Measurements from ENCODE around the gene GLIPR1L2. TPM values are rescaled to one million over a fixed set of nuclear protein-coding genes. Genes with fewer than 3 reads are reported as not detected.
A peak's percentile ranks its signal among the peaks of the same experiment; 100 is the strongest.

The GLIPR1L2 gene
- total RNA-seq, 2 experiments from 2014 or later: 0.30 to 0.75 TPM

DNA sequence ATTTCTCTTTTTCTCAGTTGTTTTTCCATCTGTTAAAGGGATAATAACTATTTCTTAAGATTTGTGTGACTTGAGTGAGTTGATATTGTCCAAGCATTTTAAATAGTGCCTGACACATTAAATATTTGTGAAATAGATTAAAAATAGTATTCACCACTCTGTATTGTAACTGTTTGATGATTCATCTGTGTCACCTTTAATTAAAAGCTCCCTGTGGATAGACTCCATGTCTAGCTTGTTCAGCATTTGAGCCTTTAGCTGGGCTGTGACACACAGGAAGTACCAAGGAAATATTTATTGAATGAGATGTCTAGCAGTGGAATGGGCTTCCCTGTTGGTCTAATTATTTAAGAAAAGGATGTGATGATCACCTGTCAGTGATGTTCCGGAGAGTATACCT, 1.8 kb upstream of the GLIPR1L2 start:
- Mint-ChIP-seq H3K4me1 (peaks cover 36% of the 10 kb centered on the region), H3K9me3 (no peaks in the 10 kb centered on the region), H3K27me3 (no peaks in the 10 kb centered on the region), H3K4me3 (no peak overlapping the region), H3K27ac (no peak overlapping the region), H3K36me3 (ENCODE audit: low read depth) (no peaks in the 10 kb centered on the region)
- ChIA-PET POLR2A (interaction anchor here (0.7 kb wide), 1 partner anchor 1713 kb away, joined by 5 read pairs; no protein-coding TSS in a partner anchor), CTCF (interaction anchor here (1.2 to 1.8 kb wide), 2 partner anchors 13 to 24 kb away, joined by 3 to 4 read pairs; no protein-coding TSS in a partner anchor)
- DNase-seq: no peak

DNA sequence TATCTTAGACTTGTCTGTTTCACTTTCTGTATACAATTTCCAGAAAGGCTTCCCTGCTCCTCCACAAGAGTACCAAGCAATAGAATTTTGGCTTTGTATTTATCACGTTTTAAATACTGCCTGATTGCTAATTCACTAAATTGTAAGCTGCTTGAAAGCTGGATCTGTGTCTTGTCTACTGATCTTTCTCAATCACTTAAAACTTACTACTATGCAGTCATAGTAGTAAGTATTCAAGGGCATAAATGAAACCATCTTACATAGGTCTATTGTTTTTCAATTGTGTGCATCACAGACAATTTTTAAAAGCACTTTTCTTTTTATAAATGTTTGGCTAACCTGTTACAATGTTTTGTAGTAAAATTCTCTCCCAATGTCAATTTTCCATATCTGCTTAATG, 1.2 kb upstream of the GLIPR1L2 start:
- Mint-ChIP-seq H3K9me3 (no peaks in the 10 kb centered on the region), H3K27me3 (no peaks in the 10 kb centered on the region), H3K4me1 (peaks cover 36% of the 10 kb centered on the region), H3K36me3 (ENCODE audit: low read depth) (no peaks in the 10 kb centered on the region), H3K4me3 (peak overlapping the region; percentile 86), H3K27ac (peak overlapping the region; percentile 94)
- ChIA-PET CTCF (interaction anchor here (1.2 to 1.8 kb wide), 2 partner anchors 14 to 24 kb away, joined by 3 to 4 read pairs; no protein-coding TSS in a partner anchor), POLR2A (no interaction called here)
- DNase-seq: no peak

DNA sequence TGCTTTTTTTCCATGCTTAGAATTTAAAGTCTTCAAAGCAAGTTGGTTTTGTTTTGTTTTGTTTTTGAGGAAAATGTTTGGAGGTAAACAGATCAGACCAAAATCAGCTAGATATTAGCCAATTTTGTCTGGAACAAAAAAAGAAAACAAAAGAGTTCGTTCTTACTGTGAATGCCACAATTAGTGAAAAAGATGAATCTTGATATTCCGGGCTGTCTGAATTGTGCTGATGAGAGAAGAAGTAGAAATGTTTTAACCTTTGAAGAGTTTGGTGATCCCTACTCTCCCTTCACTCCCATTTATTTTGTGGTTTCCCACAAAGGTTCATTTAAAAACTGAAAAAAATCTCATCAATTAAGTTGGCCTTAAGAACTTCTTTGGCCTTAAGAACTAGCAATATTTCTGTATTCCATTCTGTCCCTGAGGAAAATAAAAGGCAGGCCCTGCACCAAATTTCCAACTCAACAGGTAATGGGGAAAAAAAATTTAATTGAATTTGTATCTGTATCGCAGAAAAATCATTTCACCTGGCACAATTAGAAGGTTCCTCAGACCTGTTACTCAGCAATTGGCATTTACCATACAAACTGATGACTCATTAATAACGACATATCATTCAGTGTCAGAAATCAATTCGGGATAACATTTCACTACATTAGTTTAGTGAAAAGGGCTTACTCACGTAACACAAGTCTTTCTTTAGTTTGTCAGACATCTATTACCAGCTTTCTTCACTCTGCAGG, 562 bp upstream of the GLIPR1L2 start:
- ChIA-PET POLR2A (interaction anchor here (1.5 kb wide), 1 partner anchor 90 kb away, joined by 9 read pairs; the partner anchor contains the start of gene GLIPR1), CTCF (interaction anchor here (1.2 to 2.1 kb wide), 7 partner anchors 23 to 94 kb away, joined by 3 to 18 read pairs (median 4); partner anchors contain the start of gene GLIPR1L1)
- Mint-ChIP-seq H3K4me1 (peaks cover 37% of the 10 kb centered on the region), H3K27ac (peak overlapping the region; percentile 94), H3K4me3 (peak overlapping the region; percentile 86), H3K27me3 (no peaks in the 10 kb centered on the region), H3K36me3 (ENCODE audit: low read depth) (no peaks in the 10 kb centered on the region), H3K9me3 (no peaks in the 10 kb centered on the region)
- no peak for DNase-seq

DNA sequence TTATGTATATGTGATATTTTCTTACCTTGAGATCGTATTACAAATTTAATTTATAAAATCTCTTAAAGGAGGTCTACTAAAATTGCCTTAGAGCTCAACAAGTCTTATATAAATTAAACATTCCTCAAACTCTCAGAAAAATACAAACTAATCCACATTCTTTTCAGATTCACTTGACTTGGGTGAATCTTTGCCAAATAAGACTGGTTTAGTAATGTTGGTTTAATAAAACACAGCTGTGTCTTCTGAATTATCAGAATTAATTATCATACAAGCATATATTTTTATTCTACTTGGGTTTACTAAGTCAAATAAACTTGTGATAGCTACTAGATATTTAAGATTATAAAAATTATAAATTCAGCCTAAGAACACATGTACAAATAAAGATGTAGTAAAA, 13.3 kb downstream of the GLIPR1L2 start:
- H3K9me3 Mint-ChIP-seq: no peaks in the 10 kb centered on the region
- no peaks in the 10 kb centered on the region for H3K27me3 Mint-ChIP-seq
- ChIA-PET CTCF (no interaction called here), POLR2A (no interaction called here)
- H3K4me1 Mint-ChIP-seq: no peaks in the 10 kb centered on the region
- H3K36me3 Mint-ChIP-seq (ENCODE audit: low read depth): no peaks in the 10 kb centered on the region
- no peak for DNase-seq
- no peak overlapping the region for H3K27ac Mint-ChIP-seq
- H3K4me3 Mint-ChIP-seq: no peak overlapping the region

DNA sequence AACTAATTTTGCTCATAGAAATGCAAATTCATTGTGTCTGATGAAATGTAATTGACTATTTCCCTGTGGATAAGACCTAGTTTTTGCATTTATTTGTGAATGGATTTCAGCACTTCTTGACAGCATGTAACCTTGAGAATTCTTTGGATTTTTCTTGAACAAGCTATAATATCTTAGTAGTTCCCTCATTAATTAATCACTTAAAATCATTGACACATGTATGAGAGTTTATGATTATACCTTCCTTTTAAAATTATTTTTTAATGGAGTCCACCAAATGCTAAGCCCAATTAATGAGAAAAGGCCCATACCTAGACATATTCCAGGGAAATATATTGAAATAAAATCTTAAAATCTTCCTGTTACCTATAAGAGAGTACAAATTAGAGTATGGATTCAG, 16.8 kb downstream of the GLIPR1L2 start:
- Mint-ChIP-seq H3K27me3 (no peaks in the 10 kb centered on the region), H3K4me3 (no peak overlapping the region), H3K4me1 (no peaks in the 10 kb centered on the region), H3K9me3 (no peaks in the 10 kb centered on the region), H3K36me3 (ENCODE audit: low read depth) (no peaks in the 10 kb centered on the region), H3K27ac (no peak overlapping the region)
- CTCF ChIA-PET: interaction anchor here (1.1 kb wide), 1 partner anchor 12 kb away, joined by 4 read pairs; no protein-coding TSS in a partner anchor
- no peak for DNase-seq
- POLR2A ChIA-PET: no interaction called here

DNA sequence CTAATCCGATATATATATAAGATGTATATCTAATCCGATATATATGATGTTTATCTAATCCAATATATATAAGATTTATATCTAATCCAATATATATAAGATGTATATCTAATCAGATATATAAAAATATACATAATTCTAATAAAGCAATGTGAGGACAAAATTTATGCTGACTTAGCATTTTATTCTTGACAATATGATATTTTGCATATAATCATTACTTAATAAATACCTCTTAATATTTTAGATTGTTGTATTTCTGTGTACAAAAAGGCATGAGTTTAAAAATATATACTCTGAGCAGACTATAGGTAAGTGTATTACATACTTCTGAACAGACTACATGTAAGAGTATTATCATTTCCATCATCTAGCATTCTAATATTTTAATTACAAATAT, 18.9 kb downstream of the GLIPR1L2 start:
- POLR2A ChIA-PET: no interaction called here
- no peaks in the 10 kb centered on the region for H3K9me3 Mint-ChIP-seq
- H3K27me3 Mint-ChIP-seq: no peaks in the 10 kb centered on the region
- no peaks in the 10 kb centered on the region for H3K36me3 Mint-ChIP-seq (ENCODE audit: low read depth)
- CTCF ChIA-PET: no interaction called here
- no peak overlapping the region for H3K27ac Mint-ChIP-seq
- no peak overlapping the region for H3K4me3 Mint-ChIP-seq
- H3K4me1 Mint-ChIP-seq: no peaks in the 10 kb centered on the region
- DNase-seq: no peak

DNA sequence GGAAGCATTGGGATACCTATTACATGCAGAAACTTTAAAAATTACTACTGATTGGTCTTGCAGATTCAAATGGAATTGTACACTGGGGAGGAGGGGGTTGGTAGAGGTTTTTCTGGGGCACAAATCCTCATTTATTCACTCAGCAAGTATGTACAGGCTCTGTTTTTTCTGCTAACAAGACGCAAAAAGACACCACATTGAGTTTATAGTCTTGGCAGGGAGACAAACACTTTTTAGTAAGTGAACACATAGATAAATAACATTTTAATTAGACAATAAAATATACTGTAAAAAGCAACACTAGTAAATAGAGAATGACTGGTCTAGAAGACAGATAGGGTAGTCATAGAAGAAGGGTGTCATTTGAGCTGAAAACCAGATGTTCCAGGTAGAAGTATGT, 23.8 kb downstream of the GLIPR1L2 start:
- no peak overlapping the region for H3K4me3 Mint-ChIP-seq
- no peaks in the 10 kb centered on the region for H3K4me1 Mint-ChIP-seq
- no peaks in the 10 kb centered on the region for H3K27me3 Mint-ChIP-seq
- no peak for DNase-seq
- no peaks in the 10 kb centered on the region for H3K9me3 Mint-ChIP-seq
- CTCF ChIA-PET: interaction anchor here (1.6 kb wide), 1 partner anchor 23 kb away, joined by 7 read pairs; the partner anchor contains the start of gene GLIPR1L2
- no peaks in the 10 kb centered on the region for H3K36me3 Mint-ChIP-seq (ENCODE audit: low read depth)
- POLR2A ChIA-PET: no interaction called here
- H3K27ac Mint-ChIP-seq: no peak overlapping the region

DNA sequence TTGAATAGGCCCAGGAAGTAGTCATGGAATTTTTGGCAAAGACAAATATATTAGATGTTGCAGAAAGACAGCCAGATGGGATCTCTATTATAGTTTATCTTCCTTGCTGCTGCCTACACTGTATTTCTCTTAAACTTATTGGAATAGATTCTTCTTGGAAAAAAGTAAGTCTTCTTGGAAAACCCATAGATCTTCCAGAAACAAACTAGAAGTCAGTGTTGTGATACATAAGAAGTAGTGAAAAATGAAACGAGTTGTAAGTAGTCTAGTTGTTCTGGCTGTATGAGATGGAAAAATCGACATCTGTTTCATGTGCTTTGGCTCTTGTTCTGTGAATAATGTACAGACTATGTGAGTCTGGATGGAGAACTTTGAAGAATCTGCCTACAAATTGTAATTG, 29.0 kb downstream of the GLIPR1L2 start:
- Mint-ChIP-seq H3K9me3 (peaks cover 2% of the 10 kb centered on the region), H3K27ac (no peak overlapping the region), H3K4me1 (no peaks in the 10 kb centered on the region), H3K4me3 (no peak overlapping the region), H3K36me3 (ENCODE audit: low read depth) (no peaks in the 10 kb centered on the region), H3K27me3 (no peaks in the 10 kb centered on the region)
- ChIA-PET CTCF (no interaction called here), POLR2A (no interaction called here)
- DNase-seq: no peak

DNA sequence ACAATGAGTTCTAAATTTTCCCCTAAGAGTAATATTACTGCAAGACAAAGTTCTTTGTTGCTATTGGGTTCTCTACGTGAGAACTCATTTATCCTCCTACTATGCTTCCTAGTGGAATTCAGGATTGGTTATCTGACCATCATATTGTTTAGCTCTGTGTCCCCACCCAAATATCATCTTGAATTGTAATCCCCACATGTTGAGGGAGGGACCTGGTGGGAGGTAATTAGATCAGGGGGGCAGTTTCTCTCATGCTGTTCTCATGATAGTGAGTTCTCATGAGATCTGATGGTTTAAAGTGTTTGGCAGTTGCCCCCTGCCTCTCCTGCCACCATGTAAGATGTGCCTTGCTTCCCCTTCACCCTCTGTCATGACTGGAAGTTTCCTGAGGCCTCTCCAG, 36.6 kb downstream of the GLIPR1L2 start:
- Mint-ChIP-seq H3K36me3 (ENCODE audit: low read depth) (peaks cover 9% of the 10 kb centered on the region), H3K4me1 (no peaks in the 10 kb centered on the region), H3K27me3 (no peaks in the 10 kb centered on the region), H3K4me3 (no peak overlapping the region), H3K9me3 (peaks cover 26% of the 10 kb centered on the region), H3K27ac (no peak overlapping the region)
- ChIA-PET POLR2A (no interaction called here), CTCF (interaction anchor here (2.6 kb wide), 1 partner anchor 10 kb away, joined by 11 read pairs; no protein-coding TSS in a partner anchor)
- no peak for DNase-seq

DNA sequence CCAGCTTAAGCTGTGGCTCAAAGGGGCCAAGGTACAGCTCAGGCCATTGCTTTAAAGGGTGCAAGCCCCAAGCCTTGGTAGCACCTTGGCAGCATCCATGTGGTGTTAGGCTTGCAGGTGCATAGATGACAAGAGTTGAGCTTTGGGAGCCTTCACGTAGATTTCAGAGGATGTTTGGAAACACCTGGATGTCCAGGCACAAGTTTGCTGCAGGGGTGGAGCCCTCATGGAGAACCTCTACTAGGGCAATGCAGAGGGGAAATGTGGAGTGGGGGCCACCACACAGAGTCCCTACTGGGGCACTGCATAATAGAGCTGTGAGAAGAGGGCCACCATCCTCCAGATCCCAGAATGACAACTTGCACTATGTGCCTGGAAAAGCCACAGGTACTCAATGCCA, 37.9 kb downstream of the GLIPR1L2 start:
- no peaks in the 10 kb centered on the region for H3K27me3 Mint-ChIP-seq
- peaks cover 9% of the 10 kb centered on the region for H3K36me3 Mint-ChIP-seq (ENCODE audit: low read depth)
- no peak overlapping the region for H3K27ac Mint-ChIP-seq
- H3K4me3 Mint-ChIP-seq: no peak overlapping the region
- H3K4me1 Mint-ChIP-seq: no peaks in the 10 kb centered on the region
- ChIA-PET POLR2A (interaction anchor here (0.8 kb wide), 1 partner anchor 13 kb away, joined by 3 read pairs; no protein-coding TSS in a partner anchor), CTCF (interaction anchor here (2.6 kb wide), 1 partner anchor 8 kb away, joined by 11 read pairs; no protein-coding TSS in a partner anchor)
- H3K9me3 Mint-ChIP-seq: peaks cover 26% of the 10 kb centered on the region
- DNase-seq: no peak

DNA sequence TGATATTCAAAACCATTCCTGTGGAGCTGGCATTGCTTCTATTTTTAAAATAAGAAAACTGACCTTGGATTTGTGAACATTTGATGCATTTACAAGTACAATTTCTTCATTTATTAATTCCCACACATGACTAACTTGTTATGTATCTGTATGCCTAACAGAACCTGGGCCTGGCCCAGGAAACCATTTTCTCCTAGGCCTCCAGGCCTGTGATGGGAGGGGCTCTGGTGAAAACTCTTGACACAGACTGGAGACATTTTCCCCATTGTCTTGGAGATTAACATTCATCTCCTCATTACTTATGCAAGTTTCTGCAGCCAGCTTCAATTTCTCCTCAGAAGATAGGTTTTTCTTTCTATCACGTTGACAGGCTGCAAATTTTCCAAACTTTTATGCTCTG, 42.0 kb downstream of the GLIPR1L2 start:
- peaks cover 6% of the 10 kb centered on the region for H3K4me1 Mint-ChIP-seq
- peaks cover 2% of the 10 kb centered on the region for H3K27me3 Mint-ChIP-seq
- no peak overlapping the region for H3K27ac Mint-ChIP-seq
- H3K4me3 Mint-ChIP-seq: no peak overlapping the region
- H3K9me3 Mint-ChIP-seq: peaks cover 23% of the 10 kb centered on the region
- H3K36me3 Mint-ChIP-seq (ENCODE audit: low read depth): peaks cover 5% of the 10 kb centered on the region
- POLR2A ChIA-PET: no interaction called here
- no peak for DNase-seq
- CTCF ChIA-PET: interaction anchor here (1.2 kb wide), 1 partner anchor 42 kb away, joined by 3 read pairs; the partner anchor contains the start of gene GLIPR1L2

DNA sequence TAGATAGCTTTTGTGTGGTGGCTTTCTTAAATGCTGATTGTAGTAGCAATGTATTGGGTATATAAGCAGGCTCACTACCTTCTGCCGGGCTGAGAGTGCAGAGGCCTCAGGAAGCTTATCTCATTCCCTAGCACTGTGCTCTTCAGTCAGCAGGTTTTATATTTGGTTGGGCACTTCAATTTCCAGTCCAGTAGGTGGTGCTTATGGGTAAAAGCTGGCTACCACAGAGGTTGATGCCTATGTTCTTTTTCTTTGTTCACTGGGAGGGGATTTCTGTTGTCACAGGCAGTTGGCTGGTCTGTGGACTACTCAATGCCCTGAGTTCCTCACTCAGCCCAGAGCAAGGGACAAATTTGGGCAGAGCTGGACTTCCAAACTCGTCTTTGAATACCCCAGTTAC, 46.7 kb downstream of the GLIPR1L2 start:
- POLR2A ChIA-PET: no interaction called here

DNA sequence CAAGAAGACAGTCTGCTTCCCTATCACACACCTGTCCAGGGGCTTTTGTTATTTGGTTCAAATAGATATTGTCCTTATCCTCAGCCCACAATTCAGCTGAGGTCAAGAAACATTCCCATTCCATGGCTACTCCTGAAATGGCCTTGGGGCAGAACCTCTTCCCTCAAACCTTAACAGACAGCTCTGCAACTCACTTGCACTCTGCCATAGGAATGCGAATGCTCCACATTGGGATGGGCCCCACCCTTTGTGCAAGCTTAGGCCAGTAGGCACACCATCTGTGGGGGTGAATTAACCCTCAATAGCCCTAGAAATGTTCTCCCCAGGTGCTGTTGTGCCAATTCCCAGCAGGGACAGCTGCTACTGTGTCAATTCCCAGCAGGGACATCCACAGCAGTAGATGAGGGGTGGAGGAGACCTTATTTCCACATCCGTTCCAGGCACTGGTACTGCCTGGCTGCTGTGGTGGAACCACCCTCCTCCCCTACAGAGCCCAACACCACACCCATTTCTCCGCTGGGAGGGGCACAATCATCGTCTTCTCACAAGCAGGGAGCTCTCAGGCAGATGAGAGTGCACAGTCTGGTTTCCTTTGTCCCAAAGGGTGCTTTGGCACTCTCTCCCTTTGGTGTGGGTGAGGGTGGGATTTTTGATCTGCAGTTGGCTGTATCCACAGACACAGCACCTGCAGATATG, 47.3 kb downstream of the GLIPR1L2 start:
- ChIA-PET CTCF (interaction anchor here (1.9 kb wide), 1 partner anchor 10 kb away, joined by 11 read pairs; no protein-coding TSS in a partner anchor), POLR2A (no interaction called here)
- peak; percentile 56 for DNase-seq
- H3K4me1 Mint-ChIP-seq: peaks cover 21% of the 10 kb centered on the region
- H3K27me3 Mint-ChIP-seq: peaks cover 2% of the 10 kb centered on the region
- H3K36me3 Mint-ChIP-seq (ENCODE audit: low read depth): no peaks in the 10 kb centered on the region
- H3K9me3 Mint-ChIP-seq: peaks cover 13% of the 10 kb centered on the region
- H3K4me3 Mint-ChIP-seq: no peak overlapping the region
- H3K27ac Mint-ChIP-seq: no peak overlapping the region

More for the DNA sequence above, 46.7 kb downstream of the GLIPR1L2 start:
- peak; percentile 24 for DNase-seq
- H3K4me3 Mint-ChIP-seq: no peak overlapping the region
- H3K4me1 Mint-ChIP-seq: peaks cover 21% of the 10 kb centered on the region
- no peaks in the 10 kb centered on the region for H3K36me3 Mint-ChIP-seq (ENCODE audit: low read depth)
- H3K9me3 Mint-ChIP-seq: peaks cover 13% of the 10 kb centered on the region
- no peak overlapping the region for H3K27ac Mint-ChIP-seq
- H3K27me3 Mint-ChIP-seq: peaks cover 2% of the 10 kb centered on the region
- CTCF ChIA-PET: interaction anchor here (0.5 to 1.9 kb wide), 3 partner anchors 9 to 1330 kb away, joined by 3 to 11 read pairs (median 4); no protein-coding TSS in a partner anchor
